Colonic mucosa (tissue), 4 donors: ENCODE data around the gene RPS17. TPM values are rescaled to one million over a fixed set of nuclear protein-coding genes. Genes with fewer than 3 reads are reported as not detected.

Experiments used
- DNase-seq: peaks from one replicate; pipeline ENCODE4 v3.0.0-alpha.2; 2020
- H3K27ac ChIP-seq: fragments of 200-600 bp; one replicate; pipeline ENCODE4 v1.8.0; 2021
- H3K27me3 ChIP-seq: fragments of 200-600 bp; one replicate; pipeline ENCODE4 v1.8.0; 2021
- H3K36me3 ChIP-seq: fragments of 200-600 bp; one replicate; pipeline ENCODE4 v1.8.0; 2021
- H3K4me1 ChIP-seq: fragments of 200-600 bp; one replicate; pipeline ENCODE4 v1.8.0; 2021; ENCODE audit warnings: mild to moderate bottlenecking
- H3K4me3 ChIP-seq: fragments of 200-600 bp; one replicate; pipeline ENCODE4 v1.8.0; 2021
- H3K9ac ChIP-seq, 2 donors: one replicate each; pipeline ENCODE4 v1.7.0; 2013; ENCODE audit warnings: control low read depth in 2 of 2, low read depth in 2 of 2, low read length in 2 of 2
- H3K9me3 ChIP-seq: fragments of 200-600 bp; one replicate; pipeline ENCODE4 v1.8.0; 2021
- intact Hi-C: fragments of 100-400 bp; cut with DNase I; formaldehyde crosslinking; loops from one replicate; pipeline ENCODE4 v1.14.1; 2022
- total RNA-seq, 2 donors: library from RNA; stranded (reverse); fragmentation: NEBNext Ultra II Directional in 1 of 2; extraction: Animal tissue kit (Norgen Biotek cat#: 25700) in 1 of 2; gene quantifications; one replicate each; pipeline ENCODE4 v1.2.1, GENCODE V29; 2021
- TF ChIP-seq, protein P1 (sequence below): fragments of 200-600 bp; IDR thresholded peaks from one replicate; pipeline ENCODE4 v1.8.0; 2022; ENCODE audit warnings: antibody characterized with exemption, mild to moderate bottlenecking
- donor health status: healthy.
- donor health status: DM: no; HTN: no; CAD: no.
- donor health status: DM: no; HTN: no; CAD: no.

The RPS17 gene
- total RNA-seq, 2 donors from 2014 or later = 909 to 1,247 TPM

DNA sequence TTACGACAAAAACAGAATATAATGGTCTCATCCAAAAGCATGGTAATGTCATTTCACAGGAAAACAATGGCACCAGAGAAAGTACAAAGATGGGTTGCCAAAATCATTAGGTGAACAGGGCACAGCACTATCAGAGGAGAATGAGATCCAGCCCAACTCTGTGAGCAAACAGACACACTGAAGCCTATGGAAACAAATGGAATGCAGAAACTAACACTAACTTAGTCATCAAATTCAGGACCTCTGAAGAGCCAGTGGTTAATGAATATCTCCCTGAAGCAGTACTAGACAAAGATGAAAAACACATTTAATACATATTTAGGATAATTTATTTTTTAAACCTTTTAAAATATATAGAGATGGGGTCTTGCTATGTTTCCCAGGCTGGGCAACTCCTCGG lies 14.6 kb upstream of the RPS17 start:
- H3K9me3 ChIP-seq = no peaks in the 10 kb centered on the region
- intact Hi-C loops = no loop called here
- no peak overlapping the region for H3K9ac ChIP-seq
- TF ChIP-seq, protein P1, sequence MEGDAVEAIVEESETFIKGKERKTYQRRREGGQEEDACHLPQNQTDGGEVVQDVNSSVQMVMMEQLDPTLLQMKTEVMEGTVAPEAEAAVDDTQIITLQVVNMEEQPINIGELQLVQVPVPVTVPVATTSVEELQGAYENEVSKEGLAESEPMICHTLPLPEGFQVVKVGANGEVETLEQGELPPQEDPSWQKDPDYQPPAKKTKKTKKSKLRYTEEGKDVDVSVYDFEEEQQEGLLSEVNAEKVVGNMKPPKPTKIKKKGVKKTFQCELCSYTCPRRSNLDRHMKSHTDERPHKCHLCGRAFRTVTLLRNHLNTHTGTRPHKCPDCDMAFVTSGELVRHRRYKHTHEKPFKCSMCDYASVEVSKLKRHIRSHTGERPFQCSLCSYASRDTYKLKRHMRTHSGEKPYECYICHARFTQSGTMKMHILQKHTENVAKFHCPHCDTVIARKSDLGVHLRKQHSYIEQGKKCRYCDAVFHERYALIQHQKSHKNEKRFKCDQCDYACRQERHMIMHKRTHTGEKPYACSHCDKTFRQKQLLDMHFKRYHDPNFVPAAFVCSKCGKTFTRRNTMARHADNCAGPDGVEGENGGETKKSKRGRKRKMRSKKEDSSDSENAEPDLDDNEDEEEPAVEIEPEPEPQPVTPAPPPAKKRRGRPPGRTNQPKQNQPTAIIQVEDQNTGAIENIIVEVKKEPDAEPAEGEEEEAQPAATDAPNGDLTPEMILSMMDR = no peak
- H3K36me3 ChIP-seq = no peaks in the 10 kb centered on the region
- no peaks in the 10 kb centered on the region for H3K4me1 ChIP-seq
- H3K27ac ChIP-seq = no peak overlapping the region
- H3K27me3 ChIP-seq = no peaks in the 10 kb centered on the region
- H3K4me3 ChIP-seq = no peak overlapping the region
- DNase-seq = no peak

DNA sequence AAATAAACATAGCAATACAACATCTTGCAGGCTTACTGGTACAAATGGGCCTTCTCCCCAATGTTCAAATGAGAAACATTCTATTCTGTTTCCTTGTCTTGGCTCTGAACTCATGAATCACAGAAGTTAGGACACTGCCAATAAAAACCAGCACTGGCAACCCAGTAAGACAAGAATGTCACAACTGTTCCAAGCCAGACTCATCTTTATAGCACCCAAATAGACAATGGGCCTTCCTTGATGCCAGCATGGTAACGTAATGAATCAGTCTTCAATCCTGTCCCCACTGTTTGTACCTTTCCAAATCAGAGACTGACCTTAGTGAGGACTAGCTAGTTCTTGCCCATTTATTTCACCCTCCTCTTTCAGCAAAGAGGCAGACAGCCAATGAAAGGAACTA lies 14.1 kb upstream of the RPS17 start:
- no peaks in the 10 kb centered on the region for H3K27me3 ChIP-seq
- H3K4me3 ChIP-seq = no peak overlapping the region
- no peaks in the 10 kb centered on the region for H3K9me3 ChIP-seq
- DNase-seq = no peak
- no peaks in the 10 kb centered on the region for H3K4me1 ChIP-seq
- intact Hi-C loops = no loop called here
- no peak overlapping the region for H3K27ac ChIP-seq
- H3K36me3 ChIP-seq = no peaks in the 10 kb centered on the region
- TF ChIP-seq, protein P1 = no peak
- H3K9ac ChIP-seq = no peak overlapping the region

DNA sequence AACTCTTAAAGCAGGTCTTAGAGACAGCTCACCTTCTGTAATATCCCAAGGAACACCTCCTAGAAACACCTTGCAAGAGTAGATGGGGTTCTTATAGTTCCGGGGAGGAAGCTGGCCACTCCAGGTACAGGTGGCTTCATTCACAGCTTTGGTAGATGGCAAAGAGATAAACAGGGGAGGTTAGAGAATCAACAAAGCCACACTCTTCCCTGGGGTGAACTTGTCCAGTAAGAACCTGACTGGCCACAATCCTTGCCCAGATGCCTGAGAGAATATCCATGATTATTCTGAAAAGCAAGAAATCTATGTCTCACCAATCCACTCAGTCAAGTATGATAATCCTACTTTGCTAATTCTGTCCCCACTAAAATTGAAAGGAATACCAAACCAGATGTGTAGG lies 13.6 kb upstream of the RPS17 start:
- no peak overlapping the region for H3K27ac ChIP-seq
- no peaks in the 10 kb centered on the region for H3K4me1 ChIP-seq
- DNase-seq = no peak
- H3K9me3 ChIP-seq = no peaks in the 10 kb centered on the region
- intact Hi-C loops = no loop called here
- no peak overlapping the region for H3K9ac ChIP-seq
- no peaks in the 10 kb centered on the region for H3K36me3 ChIP-seq
- H3K4me3 ChIP-seq = no peak overlapping the region
- no peaks in the 10 kb centered on the region for H3K27me3 ChIP-seq
- TF ChIP-seq, protein P1 = no peak

DNA sequence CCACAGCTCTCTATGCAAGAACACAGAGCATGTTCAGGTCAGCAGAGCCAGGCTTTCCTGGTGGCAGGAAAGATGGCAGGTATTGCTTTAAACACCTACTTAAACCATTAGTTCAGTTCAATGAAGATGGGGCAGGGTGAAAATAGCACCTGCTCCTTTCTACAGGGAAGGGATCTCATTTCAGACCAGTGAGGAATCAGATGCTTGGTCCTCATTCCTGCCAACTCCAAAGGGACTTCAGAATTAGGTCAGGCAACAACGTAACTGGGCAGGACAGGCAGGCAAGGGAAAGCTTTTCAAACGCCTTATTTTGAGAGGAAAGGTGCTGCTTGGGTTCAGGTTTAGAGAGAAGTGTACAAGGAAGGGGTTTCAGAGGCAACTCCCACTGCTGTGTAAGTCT lies 12.6 kb upstream of the RPS17 start:
- Histone ChIP-seq H3K36me3 (no peaks in the 10 kb centered on the region), H3K4me1 (no peaks in the 10 kb centered on the region), H3K9me3 (no peaks in the 10 kb centered on the region), H3K4me3 (no peak overlapping the region), H3K9ac (no peak overlapping the region), H3K27ac (no peak overlapping the region), H3K27me3 (no peaks in the 10 kb centered on the region)
- intact Hi-C loops = no loop called here
- no peak for DNase-seq
- TF ChIP-seq, protein P1 = no peak

DNA sequence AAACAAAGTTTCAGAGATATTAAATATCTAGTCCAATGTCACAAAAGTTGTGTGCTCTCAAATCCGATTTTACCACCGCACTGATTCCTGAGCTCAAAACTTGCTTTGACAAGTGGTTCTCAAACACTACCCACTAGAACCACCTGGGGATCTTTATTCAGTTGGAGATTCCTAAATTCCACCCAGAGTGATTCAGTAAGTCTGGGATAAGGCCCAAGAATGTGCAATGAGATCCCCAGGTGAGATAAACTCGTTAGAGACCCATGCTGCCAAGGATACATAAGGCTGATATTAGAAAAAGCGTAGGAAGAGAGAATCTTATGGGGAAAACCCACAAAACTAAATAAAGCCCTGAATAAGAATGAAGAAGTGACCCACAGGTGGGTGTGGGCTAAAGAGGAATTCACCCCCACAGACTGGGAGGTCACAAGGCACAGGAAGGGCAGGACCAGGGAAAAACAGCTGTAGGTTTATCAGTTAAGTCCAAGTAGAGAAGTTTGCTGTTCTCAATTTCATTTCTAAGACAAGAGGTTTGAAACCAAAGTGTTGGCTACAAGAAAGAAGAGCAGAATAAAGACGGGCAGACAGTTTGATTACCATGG lies 11.5 kb upstream of the RPS17 start:
- no peak overlapping the region for H3K9ac ChIP-seq
- no peaks in the 10 kb centered on the region for H3K4me1 ChIP-seq
- DNase-seq = no peak
- H3K27ac ChIP-seq = no peak overlapping the region
- TF ChIP-seq, protein P1 = no peak
- H3K27me3 ChIP-seq = no peaks in the 10 kb centered on the region
- no peaks in the 10 kb centered on the region for H3K9me3 ChIP-seq
- intact Hi-C loops = no loop called here
- no peaks in the 10 kb centered on the region for H3K36me3 ChIP-seq
- H3K4me3 ChIP-seq = no peak overlapping the region
